Measurements from ENCODE around the gene DLX4.

The DLX4 gene

DNA sequence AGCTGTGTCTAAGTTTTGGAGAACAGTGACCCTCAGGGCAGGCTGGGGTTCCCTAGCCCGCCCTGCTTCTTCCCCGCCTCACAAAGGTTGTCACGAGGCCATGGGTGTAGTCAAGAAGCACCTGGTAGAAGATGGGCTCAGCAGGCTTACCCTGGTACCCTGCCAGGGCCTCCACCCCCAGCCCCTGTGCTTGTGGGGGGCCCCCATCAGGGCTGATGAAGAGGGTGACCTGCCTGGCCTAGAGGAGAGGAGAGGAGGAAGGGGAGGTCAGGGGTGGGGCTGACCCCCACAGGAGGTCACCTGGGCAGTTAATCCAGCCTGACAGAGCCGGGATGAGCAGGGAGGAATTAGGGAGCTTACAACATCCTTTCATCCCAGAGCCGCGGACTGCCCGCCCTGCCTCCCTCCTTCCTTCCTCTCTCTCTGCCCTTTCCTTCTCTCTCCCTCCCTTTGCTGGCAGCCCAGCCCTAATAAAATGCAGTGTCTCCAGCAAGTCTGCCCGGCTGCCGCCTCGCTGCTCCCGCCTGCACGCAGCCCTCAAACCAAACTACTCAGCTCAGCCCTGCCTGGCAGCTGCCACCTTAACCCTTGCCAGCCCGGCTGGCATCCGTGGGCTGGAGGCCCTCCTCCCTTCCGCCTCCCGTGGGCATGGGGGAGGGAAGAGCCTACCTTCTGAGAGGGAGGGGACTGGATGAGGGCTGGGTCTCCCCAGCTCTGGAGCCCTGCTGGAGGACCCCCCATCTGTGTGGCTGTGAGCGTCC lies 18.9 kb downstream of the DLX4 start:
- DNase-seq (ENCODE audit: low read depth) = no peak

GRCh38 chr17:49989518-49989880 lies 20.5 kb downstream of the DLX4 start:
- DNase-seq (ENCODE audit: low read depth) = no peak

DNA sequence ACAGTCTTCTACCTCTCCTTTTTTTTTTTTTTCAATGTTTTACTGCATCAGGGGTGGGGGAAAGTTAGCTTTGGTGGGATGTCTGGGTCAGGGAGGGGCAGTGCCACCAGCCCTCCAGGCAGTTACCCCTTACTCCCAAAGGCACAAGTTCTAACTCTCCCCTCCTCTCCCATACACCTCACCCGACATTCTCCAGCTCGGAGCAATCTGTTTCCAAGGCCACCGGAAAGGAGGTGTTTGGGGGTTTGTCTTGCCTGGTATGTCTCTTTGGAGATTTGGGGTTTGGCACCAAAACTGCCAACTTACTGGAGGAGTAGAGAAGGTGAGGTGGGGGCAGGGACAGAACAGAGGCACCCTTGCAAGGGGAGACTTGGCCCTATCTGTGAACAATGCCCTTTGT lies 21.3 kb downstream of the DLX4 start:
- DNase-seq (ENCODE audit: low read depth) = no peak

- DNase-seq (ENCODE audit: low read depth) = no peak
Observed at GRCh38 chr17:49990921-49991320, 21.9 kb downstream of the DLX4 start.

- DNase-seq (ENCODE audit: low read depth) = no peak
Observed at GRCh38 chr17:49991409-49991808, 22.4 kb downstream of the DLX4 start.

- no peak for DNase-seq (ENCODE audit: low read depth)
Observed at GRCh38 chr17:49992191-49992932, 23.4 kb downstream of the DLX4 start.

DNA sequence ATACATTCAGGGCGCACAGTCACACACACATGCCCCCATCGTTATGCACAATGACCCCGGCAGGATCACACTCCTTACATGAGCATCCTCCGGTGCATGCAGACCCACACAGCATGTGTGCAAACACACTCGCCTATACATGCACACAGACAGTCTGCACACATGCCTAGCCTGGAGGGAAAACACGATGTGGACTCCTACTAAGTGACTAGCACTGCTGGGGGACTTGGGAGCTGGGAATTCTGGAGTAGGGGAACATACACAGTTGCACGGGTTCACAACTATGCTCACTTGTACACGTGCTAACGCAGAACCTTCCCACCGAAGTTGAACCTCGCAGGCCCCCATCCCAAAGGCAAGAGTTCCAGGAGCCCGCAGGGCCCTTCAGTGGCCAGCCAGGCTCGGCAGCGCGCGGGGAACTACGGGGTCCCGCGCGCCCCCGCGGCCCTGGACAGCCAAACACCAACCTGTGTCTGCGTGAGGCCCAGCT lies 24.0 kb downstream of the DLX4 start:
- no peak for DNase-seq (ENCODE audit: low read depth)

DNA sequence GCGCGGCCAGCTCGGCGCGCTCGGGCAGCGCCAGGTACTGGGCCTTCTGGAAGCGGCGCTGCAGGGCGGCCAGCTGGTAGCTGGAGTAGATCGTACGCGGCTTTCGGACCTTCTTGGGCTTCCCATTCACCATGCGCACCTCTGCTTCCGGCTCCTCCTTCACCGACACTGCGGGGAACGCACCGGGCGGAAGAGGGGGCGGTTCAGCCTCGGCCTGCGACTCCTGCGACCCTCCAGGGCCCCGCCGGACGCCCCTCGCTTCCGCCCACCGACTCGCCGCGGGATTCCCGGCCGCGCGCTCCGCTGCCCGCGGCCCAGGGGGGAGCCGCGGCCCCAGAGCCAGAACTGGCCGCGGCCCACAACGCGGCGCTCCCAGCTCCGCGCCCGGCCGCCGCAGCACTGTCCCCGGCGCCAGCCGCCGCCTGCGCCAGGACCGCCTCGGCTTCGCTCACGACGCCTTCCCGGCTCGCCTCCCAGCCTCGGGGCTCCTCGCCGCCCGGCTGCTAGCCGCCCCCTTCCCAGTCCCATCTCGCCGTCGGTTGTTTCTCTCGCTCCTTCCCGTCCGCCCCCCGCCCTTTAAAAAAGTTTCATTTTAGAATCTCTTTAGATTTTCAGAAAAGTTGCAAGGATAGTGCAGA lies 24.6 kb downstream of the DLX4 start:
- no peak for DNase-seq (ENCODE audit: low read depth)

GRCh38 chr17:49994085-49995054 lies 25.4 kb downstream of the DLX4 start:
- no peak for DNase-seq (ENCODE audit: low read depth)

GRCh38 chr17:49995055-49995738 lies 26.2 kb downstream of the DLX4 start, which contains the start of gene DLX3:
Gene DLX3, minus strand, starts transcription at chr17:49995224. Its CDS starts 226 bp downstream, at chr17:49994998.
- no peak for DNase-seq (ENCODE audit: low read depth)

- no peak for DNase-seq (ENCODE audit: low read depth)
Observed at GRCh38 chr17:49996121-49996494, 27.1 kb downstream of the DLX4 start.

DNA sequence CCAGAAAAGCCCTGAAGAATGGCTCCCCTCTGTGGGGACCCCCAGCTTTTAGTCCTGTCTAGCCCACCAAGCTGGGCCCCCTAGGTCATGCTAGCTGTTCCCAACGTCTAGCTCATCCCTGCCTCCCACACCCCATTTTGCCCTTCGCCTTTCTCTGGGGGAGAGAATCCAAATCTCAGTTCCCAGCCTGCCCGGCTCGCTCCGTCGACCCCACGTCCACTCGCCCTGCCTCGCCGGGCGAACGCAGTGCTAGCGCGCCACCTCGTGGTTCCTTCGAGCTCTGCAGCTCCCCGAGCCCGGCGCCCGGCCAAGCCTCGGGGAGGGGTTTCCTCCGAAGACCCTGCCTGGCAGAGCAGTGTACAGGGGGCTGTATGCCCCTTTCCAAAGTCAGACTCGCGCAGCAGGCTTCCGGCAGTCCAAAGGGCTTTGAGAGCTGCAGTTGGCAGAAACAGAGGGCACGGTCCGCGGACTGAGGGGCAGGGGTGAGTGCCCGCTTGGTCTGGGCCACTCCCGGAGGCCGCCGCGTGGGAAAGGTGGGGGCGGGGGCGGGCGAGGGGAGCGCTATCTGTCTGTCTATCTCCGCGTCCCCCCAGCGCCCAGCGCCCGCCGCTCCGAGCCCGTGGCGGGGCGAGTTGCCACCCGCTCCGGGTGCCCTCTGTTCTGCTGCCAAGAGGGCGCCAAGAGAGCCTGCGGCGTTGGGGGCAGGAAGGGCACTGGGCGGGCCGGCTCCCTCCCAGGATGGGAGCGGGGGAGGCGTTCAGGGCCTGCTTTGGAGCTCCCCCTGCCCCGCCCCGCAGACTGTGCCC lies 27.7 kb downstream of the DLX4 start:
- DNase-seq (ENCODE audit: low read depth) = peak; percentile 44

DNA sequence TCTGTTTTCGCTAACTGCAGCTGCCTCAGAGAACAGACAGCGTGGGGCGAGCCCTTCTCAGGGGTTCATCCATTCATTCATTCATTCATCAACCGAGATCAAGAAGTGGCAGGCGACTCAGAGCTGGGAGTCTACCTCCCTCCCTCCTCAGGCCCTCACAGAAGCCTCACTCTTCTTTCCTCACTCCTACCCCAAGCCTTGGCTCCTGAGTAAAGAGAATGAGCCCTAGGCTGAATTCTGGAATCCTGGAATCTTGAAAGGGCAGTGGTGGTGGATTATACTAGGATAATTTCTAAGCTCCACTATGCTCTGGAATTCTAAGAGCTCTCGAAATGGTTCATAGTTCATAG lies 28.3 kb downstream of the DLX4 start:
- no peak for DNase-seq (ENCODE audit: low read depth)

- DNase-seq (ENCODE audit: low read depth) = peak; percentile 55
Observed at GRCh38 chr17:49997773-49998703, 29.0 kb downstream of the DLX4 start.

GRCh38 chr17:49998836-49999511 lies 30.0 kb downstream of the DLX4 start:
- no peak for DNase-seq (ENCODE audit: low read depth)

- no peak for DNase-seq (ENCODE audit: low read depth)
Observed at GRCh38 chr17:50003911-50004310, 34.9 kb downstream of the DLX4 start.

DNA sequence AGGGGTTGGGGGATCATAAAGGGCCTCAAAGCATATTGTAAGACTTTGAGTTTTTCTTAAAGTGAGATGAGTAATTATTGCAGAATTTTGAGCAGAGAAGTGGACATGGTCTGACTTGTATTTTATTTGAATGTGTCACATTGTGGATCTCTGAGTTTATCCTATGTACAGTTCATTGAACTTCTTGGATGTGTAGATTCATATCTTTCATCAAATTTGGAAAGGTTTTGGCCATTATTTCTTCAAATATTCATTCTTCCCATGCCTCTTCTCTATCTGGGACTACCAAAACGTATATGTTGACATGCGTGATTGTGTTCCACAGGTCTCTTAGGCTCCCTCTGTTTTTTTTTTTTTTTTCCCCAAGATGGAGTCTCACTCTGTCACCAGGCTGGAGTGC lies 40.3 kb downstream of the DLX4 start:
- no peak for DNase-seq (ENCODE audit: low read depth)

- no peak for DNase-seq (ENCODE audit: low read depth)
Observed at GRCh38 chr17:50013079-50013478, 44.1 kb downstream of the DLX4 start.

All from stimulated activated CD8-positive, alpha-beta memory T cell treated with anti-CD3 and anti-CD28 coated beads, Interleukin-12 subunit alpha, Interleukin-12 subunit beta, amount 100 ng/mL, for 4 hours (primary cell).